Liver (tissue), 9 donors: Measurements from ENCODE around the gene POFUT2. TPM values are rescaled to one million over a fixed set of nuclear protein-coding genes. Genes with fewer than 3 reads are reported as not detected.

Experiments used
- DNase-seq: peaks from one replicate; pipeline ENCODE4 v3.0.0-alpha.2; 2017; ENCODE audit warnings: low spot score
- H3K27ac ChIP-seq, 2 donors: one replicate each; pipeline ENCODE4 v1.7.0; 2013; ENCODE audit warnings: inconsistent platforms in 2 of 2, low read length in 2 of 2, control low read depth in 1 of 2, low read depth in 1 of 2, mild to moderate bottlenecking in 1 of 2
- H3K27me3 ChIP-seq, 4 donors: one replicate each; pipeline versions ENCODE4 v1.6.1 to v1.7.0; 2013; ENCODE audit warnings: low read length in 3 of 4, inconsistent platforms in 1 of 4, mild to moderate bottlenecking in 1 of 4, moderate library complexity in 1 of 4; ENCODE audit not compliant: control insufficient read depth in 4 of 4, insufficient read depth in 4 of 4
- H3K36me3 ChIP-seq, 4 donors: one replicate each; pipeline versions ENCODE4 v1.6.1 to v1.7.0; 2013; ENCODE audit warnings: low read length in 3 of 4, mild to moderate bottlenecking in 3 of 4, low read depth in 1 of 4, moderate library complexity in 1 of 4; ENCODE audit not compliant: control insufficient read depth in 4 of 4, insufficient read depth in 3 of 4
- H3K4me1 ChIP-seq, 4 donors: one replicate each; pipeline versions ENCODE4 v1.6.1 to v1.7.0; 2013; ENCODE audit warnings: low read length in 3 of 4, mild to moderate bottlenecking in 3 of 4, moderate library complexity in 1 of 4; ENCODE audit not compliant: control insufficient read depth in 4 of 4, insufficient read depth in 4 of 4
- H3K4me3 ChIP-seq, 3 donors: one replicate each; pipeline versions ENCODE4 v1.6.1 to v1.7.0; 2013; ENCODE audit warnings: low read length in 3 of 3, control low read depth in 1 of 3, low read depth in 1 of 3, mild to moderate bottlenecking in 1 of 3
- H3K9ac ChIP-seq, 2 donors: one replicate each; pipeline ENCODE4 v1.7.0; 2013; ENCODE audit warnings: low read length in 2 of 2, mild to moderate bottlenecking in 2 of 2, moderate library complexity in 2 of 2, control low read depth in 1 of 2, low read depth in 1 of 2
- H3K9me3 ChIP-seq, 4 donors: one replicate each; pipeline versions ENCODE4 v1.6.1 to v1.7.0; 2013; ENCODE audit warnings: low read length in 3 of 4; ENCODE audit not compliant: control insufficient read depth in 4 of 4
- CTCF ChIP-seq: fragments of 150-350 bp; IDR thresholded peaks from 2 replicates; pipeline ENCODE4 v1.5.1; 2017; ENCODE audit warnings: improper control_type of control experiment, low read depth, low read length; ENCODE audit not compliant: missing input control
- EGR1 ChIP-seq, 2 donors: IDR thresholded peaks; 2 replicates each; pipeline ENCODE4 v1.6.1; 2016 to 2018; ENCODE audit warnings: antibody characterized with exemption in 2 of 2, low read depth in 2 of 2
- FOXA1 ChIP-seq: IDR thresholded peaks from 2 replicates; pipeline ENCODE4 v1.6.1; 2016; ENCODE audit warnings: antibody characterized with exemption
- GABPA ChIP-seq, 2 donors: IDR thresholded peaks in 1 of 2; conservative IDR thresholded peaks in 1 of 2; 2 replicates each; pipeline ENCODE4 v1.6.1; 2016; ENCODE audit warnings: antibody characterized with exemption in 2 of 2, mild to moderate bottlenecking in 1 of 2, moderate library complexity in 1 of 2
- HNF4A ChIP-seq, 2 donors: conservative IDR thresholded peaks; 2 replicates each; pipeline ENCODE4 v1.6.1; 2016; ENCODE audit warnings: antibody characterized with exemption in 2 of 2, mild to moderate bottlenecking in 2 of 2
- HNF4G ChIP-seq: IDR thresholded peaks from 2 replicates; pipeline ENCODE4 v1.6.1; 2016; ENCODE audit warnings: antibody characterized with exemption
- JUND ChIP-seq, 2 donors: IDR thresholded peaks; 2 replicates each; pipeline ENCODE4 v1.6.1; 2016; ENCODE audit warnings: antibody characterized with exemption in 2 of 2
- NR2F2 ChIP-seq: IDR thresholded peaks from 2 replicates; pipeline ENCODE4 v1.6.1; 2016; ENCODE audit warnings: antibody characterized with exemption
- RAD21 ChIP-seq, 2 donors: IDR thresholded peaks; 2 replicates each; pipeline ENCODE4 v1.6.1; 2016; ENCODE audit warnings: antibody characterized with exemption in 2 of 2, mild to moderate bottlenecking in 2 of 2
- REST ChIP-seq: IDR thresholded peaks from 2 replicates; pipeline ENCODE4 v1.6.1; 2016; ENCODE audit warnings: antibody characterized with exemption, mild to moderate bottlenecking
- SP1 ChIP-seq: IDR thresholded peaks from 2 replicates; pipeline ENCODE4 v1.6.1; 2018; ENCODE audit warnings: antibody characterized with exemption, mild to moderate bottlenecking
- TAF1 ChIP-seq: conservative IDR thresholded peaks from 2 replicates; pipeline ENCODE4 v1.6.1; 2016; ENCODE audit warnings: antibody characterized with exemption, mild to moderate bottlenecking
- YY1 ChIP-seq: IDR thresholded peaks from 2 replicates; pipeline ENCODE4 v1.6.1; 2016; ENCODE audit warnings: antibody characterized with exemption, mild to moderate bottlenecking
- WGBS: extraction: QIAGEN DNeasy Blood & Tissue Kit; methylation state at CpG from one replicate; pipeline ENCODE4 v1.1.7; 2013; 5-methylcytosine and 5-hydroxymethylcytosine counted together
- polyA plus RNA-seq, 2 donors: library from polyadenylated mRNA; stranded (reverse) in 1 of 2; unstranded in 1 of 2; fragments of 200-250 nt in 1 of 2; fragments of >200 nt in 1 of 2; fragmentation: Nextera tagmentation in 1 of 2; extraction: Ambion mirVana in 1 of 2; gene quantifications; one replicate each; pipeline versions ENCODE4 v1.2.1 to v1.2.3, GENCODE V29; 2013 to 2015
- total RNA-seq, 2 donors: library from RNA; depleted of rRNA; stranded (reverse); fragments of >200 nt; gene quantifications; one replicate each; pipeline ENCODE4 v1.2.3, GENCODE V29; 2014
- TF ChIP-seq, protein P1 (sequence below): IDR thresholded peaks from 2 replicates; pipeline ENCODE4 v1.6.1; 2016; ENCODE audit warnings: antibody characterized with exemption
- TF ChIP-seq, protein P2 (sequence below): IDR thresholded peaks from 2 replicates; pipeline ENCODE4 v1.6.1; 2016; ENCODE audit warnings: antibody characterized with exemption
- donor health status: healthy.
- donor health status: healthy.
- donor health status: healthy.
- donor health status: healthy.
- donor health status: healthy.

The POFUT2 gene
- total and polyA plus RNA-seq, 4 donors, result 3.3 to 15.6 (median 7.9) TPM

GRCh38 chr21:45255381-45256020, 32.2 kb downstream of the POFUT2 start (continued):
- TF ChIP-seq CTCF (no peak), FOXA1 (no peak), SP1 (no peak), NR2F2 (no peak), EGR1 (IDR thresholded peaks at IDR 0.05; ENCODE audit: low read depth in 2 of 2) (no peak), JUND (IDR thresholded peaks at IDR 0.05) (no peak)
- TF ChIP-seq, protein P1, sequence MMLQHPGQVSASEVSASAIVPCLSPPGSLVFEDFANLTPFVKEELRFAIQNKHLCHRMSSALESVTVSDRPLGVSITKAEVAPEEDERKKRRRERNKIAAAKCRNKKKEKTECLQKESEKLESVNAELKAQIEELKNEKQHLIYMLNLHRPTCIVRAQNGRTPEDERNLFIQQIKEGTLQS, result no peak

- TF ChIP-seq YY1, result no peak
- TF ChIP-seq CTCF, result no peak
- no peak for TF ChIP-seq TAF1
- TF ChIP-seq, protein P2, sequence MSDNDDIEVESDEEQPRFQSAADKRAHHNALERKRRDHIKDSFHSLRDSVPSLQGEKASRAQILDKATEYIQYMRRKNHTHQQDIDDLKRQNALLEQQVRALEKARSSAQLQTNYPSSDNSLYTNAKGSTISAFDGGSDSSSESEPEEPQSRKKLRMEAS, result no peak
- TF ChIP-seq FOXA1, result no peak
- no peak for DNase-seq
- H3K36me3 ChIP-seq, result no peaks in the 10 kb centered on the region
- no peak overlapping the region for H3K27ac ChIP-seq
- no peaks in the 10 kb centered on the region for H3K27me3 ChIP-seq
- 85% methylated on average over 17 of the region's 17 CpGs for WGBS
- no peaks in the 10 kb centered on the region for H3K4me1 ChIP-seq
- H3K4me3 ChIP-seq, result no peak overlapping the region
- H3K9me3 ChIP-seq, result no peaks in the 10 kb centered on the region
- H3K9ac ChIP-seq, result no peak overlapping the region
Observed at GRCh38 chr21:45254460-45254930, 33.2 kb downstream of the POFUT2 start.

DNA sequence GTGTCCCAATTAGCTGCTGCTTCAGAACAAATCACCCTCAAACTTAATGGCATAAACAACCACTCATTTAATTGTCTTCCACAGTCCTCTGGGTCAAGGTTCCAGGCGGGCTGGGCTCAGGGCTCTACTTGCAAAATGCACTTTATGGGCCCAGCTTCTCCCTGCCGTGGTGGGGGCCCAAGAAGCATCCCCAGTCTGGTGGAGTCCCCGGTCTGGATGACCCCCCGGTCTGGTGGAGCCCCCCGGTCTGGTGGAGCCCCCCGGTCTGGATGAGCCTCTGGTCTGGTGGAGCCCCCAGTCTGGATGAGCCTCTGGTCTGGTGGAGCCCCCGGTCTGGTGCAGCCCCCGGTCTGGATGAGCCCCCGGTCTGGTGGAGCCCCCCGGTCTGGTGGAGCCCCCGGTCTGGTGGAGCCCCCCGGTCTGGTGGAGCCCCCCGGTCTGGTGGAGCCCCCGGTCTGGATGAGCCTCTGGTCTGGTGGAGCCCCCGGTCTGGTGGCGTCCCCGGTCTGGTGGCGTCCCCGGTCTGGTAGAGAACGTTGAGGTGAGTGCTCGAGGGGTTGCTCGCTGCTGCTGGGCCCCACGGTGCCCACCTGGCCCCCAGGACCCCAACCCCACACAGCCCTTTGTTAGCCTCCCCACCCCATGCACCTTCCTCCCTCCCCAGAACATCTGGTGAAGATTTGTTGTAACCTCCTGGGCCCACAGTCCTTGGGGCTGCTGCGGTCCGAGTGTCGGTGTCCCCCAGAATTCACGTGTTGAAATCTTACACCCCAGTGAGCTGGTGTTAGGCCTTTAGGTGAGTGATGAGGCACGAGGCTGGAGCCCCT, 33.8 kb downstream of the POFUT2 start:
- Histone ChIP-seq H3K9me3 (no peaks in the 10 kb centered on the region), H3K27ac (no peak overlapping the region), H3K4me1 (peaks cover 0 to 3% (median under 1%) of the 10 kb centered on the region in 4 donors), H3K4me3 (no peak overlapping the region), H3K9ac (no peak overlapping the region), H3K27me3 (no peaks in the 10 kb centered on the region), H3K36me3 (no peaks in the 10 kb centered on the region)
- TF ChIP-seq NR2F2 (no peak), HNF4G (no peak), SP1 (no peak), REST (no peak), RAD21 (IDR thresholded peaks at IDR 0.05) (no peak), HNF4A (conservative IDR thresholded peaks at IDR 0.05) (no peak), YY1 (no peak), JUND (IDR thresholded peaks at IDR 0.05) (no peak), GABPA (IDR thresholded peaks at IDR 0.05 in 1 of 2, conservative IDR thresholded peaks at IDR 0.05 in 1 of 2) (no peak)
- TF ChIP-seq, protein P2, result no peak
- WGBS, result 79% methylated on average over 26 of the region's 28 CpGs
- DNase-seq, result no peak
